BJ (cell line): Measurements from ENCODE around the gene ST3GAL2. TPM values are rescaled to one million over a fixed set of nuclear protein-coding genes. Genes with fewer than 3 reads are reported as not detected.
A peak's percentile ranks its signal among the peaks of the same experiment; 100 is the strongest.

Source experiments
- CTCF ChIA-PET: fragments of 350-600 bp; formaldehyde crosslinking; extraction: SDS; loops from one replicate; lab custom pipeline; 2021; ENCODE audit warnings: antibody characterized with exemption, inconsistent platforms; lab: Yijun Ruan, JAX
- POLR2A ChIA-PET: fragments of 300-600 bp; sonication (Branson Sonifier 250); formaldehyde crosslinking; extraction: SDS; loops from one replicate; lab custom pipeline; 2021; ENCODE audit warnings: antibody characterized with exemption; lab: Charles Lee
- DNase-seq: peaks from one replicate; pipeline ENCODE4 v3.0.0-alpha.2; 2011; ENCODE audit warnings: low read depth
- H3K27me3 ChIP-seq: 2 replicates; pipeline ENCODE4 v1.6.0; 2011; ENCODE audit warnings: low read length; ENCODE audit not compliant: control insufficient read depth, insufficient read depth
- H3K36me3 ChIP-seq: 2 replicates; pipeline ENCODE4 v1.5.1; 2011; ENCODE audit warnings: low read length; ENCODE audit not compliant: control insufficient read depth, insufficient read depth
- H3K4me3 ChIP-seq: 2 replicates; pipeline ENCODE4 v1.5.1; 2011; ENCODE audit warnings: low read depth, mild to moderate bottlenecking, control low read depth, low read length
- CTCF ChIP-seq: IDR thresholded peaks from 2 replicates; pipeline ENCODE4 v1.5.1; 2011; ENCODE audit warnings: low read depth, mild to moderate bottlenecking, control low read depth, inconsistent platforms, low read length, moderate library complexity; ENCODE audit not compliant: insufficient read depth
- polyA plus RNA-seq: library from polyadenylated mRNA; depleted of rRNA; stranded (reverse); fragments of >200 nt; gene quantifications from 2 replicates; pipeline ENCODE4 v1.2.3, GENCODE V29; 2011

The ST3GAL2 gene
- polyA plus RNA-seq, 1 experiment, result 24.7 TPM

- TF ChIP-seq CTCF, result no peak
- H3K27me3 ChIP-seq, result no peaks in the 10 kb centered on the region
- CTCF ChIA-PET, result interaction anchor here (1.0 kb wide), 1 partner anchor 94 kb away, joined by 3 read pairs; no protein-coding TSS in a partner anchor
- DNase-seq, result peak; percentile 34
- peaks cover 24% of the 10 kb centered on the region for H3K36me3 ChIP-seq
- POLR2A ChIA-PET, result no interaction called here
- no peak overlapping the region for H3K4me3 ChIP-seq
These were observed 37.5 kb upstream of the ST3GAL2 start for GRCh38 chr16:70476272-70477020.

DNA sequence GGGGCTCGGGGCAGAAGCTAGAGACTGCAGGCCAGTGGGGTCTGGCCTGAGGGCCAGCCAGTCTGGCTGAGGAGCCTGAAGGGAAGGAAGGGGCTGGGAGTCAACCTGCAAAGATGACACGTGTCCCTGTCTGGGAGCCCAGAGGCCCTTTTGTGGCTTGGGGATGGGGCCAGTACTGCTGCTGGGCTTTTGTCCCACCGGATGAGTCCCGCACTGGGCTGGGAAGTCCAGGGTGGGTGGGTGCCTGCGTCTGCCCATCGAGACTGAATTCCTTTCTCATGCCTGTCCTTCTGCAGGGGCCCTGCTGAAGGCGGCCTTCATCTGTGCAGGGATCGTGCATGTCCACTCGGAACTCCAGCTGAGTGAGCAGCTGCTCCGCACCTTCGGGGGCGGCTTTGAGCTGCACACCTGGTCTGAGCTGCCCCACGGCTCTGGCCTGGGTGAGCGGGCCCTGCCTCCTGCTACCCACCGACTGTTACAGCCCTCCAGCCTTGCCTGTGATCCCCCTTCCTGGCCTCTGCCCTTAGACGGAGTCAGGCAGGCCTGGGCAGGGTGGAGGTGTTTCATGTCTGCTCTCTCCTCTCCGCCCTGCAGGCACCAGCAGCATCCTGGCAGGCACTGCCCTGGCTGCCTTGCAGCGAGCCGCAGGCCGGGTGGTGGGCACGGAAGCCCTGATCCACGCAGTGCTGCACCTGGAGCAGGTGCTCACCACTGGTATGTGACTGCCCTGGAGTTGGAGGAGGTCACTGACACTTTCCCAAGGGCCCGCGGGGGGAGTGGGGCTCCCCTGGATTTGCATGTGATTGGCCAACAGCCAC lies 36.4 kb upstream of the ST3GAL2 start:
- CTCF ChIA-PET, result interaction anchor here (0.6 kb wide), 1 partner anchor 8 kb away, joined by 3 read pairs; no protein-coding TSS in a partner anchor
- Histone ChIP-seq H3K4me3 (no peak overlapping the region), H3K36me3 (peaks cover 17% of the 10 kb centered on the region), H3K27me3 (no peaks in the 10 kb centered on the region)
- no peak for DNase-seq
- POLR2A ChIA-PET, result no interaction called here
- no peak for TF ChIP-seq CTCF

DNA sequence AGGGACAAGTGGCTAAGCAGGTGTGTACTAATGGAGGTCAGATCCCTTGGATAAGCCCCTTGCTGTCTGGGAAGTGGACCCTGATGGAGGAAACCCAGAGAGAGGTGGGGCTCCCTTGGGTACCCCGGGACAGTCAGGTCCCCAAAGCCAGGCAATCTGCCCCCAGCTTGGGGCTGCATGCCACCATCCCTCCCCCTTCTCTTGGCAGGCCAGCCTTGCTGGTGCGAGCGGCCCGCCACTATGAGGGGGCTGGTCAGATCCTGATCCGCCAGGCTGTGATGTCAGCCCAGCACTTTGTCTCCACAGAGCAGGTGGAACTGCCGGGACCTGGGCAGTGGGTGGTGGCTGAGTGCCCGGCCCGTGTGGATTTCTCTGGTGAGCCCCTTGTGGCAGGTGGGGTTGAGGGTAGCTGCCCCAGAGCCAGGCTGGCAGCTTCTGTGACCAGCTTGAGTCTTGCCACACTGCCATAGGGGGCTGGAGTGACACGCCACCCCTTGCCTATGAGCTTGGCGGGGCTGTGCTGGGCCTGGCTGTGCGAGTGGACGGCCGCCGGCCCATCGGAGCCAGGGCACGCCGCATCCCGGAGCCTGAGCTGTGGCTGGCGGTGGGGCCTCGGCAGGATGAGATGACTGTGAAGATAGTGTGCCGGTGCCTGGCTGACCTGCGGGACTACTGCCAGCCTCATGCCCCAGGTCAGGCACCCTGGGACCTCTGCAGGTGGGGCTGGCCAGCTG lies 35.6 kb upstream of the ST3GAL2 start:
- DNase-seq, result no peak
- peaks cover 10% of the 10 kb centered on the region for H3K36me3 ChIP-seq
- no peak overlapping the region for H3K4me3 ChIP-seq
- ChIA-PET CTCF (interaction anchor here (0.6 kb wide), 1 partner anchor 9 kb away, joined by 3 read pairs; no protein-coding TSS in a partner anchor), POLR2A (no interaction called here)
- no peak for TF ChIP-seq CTCF
- no peaks in the 10 kb centered on the region for H3K27me3 ChIP-seq

DNA sequence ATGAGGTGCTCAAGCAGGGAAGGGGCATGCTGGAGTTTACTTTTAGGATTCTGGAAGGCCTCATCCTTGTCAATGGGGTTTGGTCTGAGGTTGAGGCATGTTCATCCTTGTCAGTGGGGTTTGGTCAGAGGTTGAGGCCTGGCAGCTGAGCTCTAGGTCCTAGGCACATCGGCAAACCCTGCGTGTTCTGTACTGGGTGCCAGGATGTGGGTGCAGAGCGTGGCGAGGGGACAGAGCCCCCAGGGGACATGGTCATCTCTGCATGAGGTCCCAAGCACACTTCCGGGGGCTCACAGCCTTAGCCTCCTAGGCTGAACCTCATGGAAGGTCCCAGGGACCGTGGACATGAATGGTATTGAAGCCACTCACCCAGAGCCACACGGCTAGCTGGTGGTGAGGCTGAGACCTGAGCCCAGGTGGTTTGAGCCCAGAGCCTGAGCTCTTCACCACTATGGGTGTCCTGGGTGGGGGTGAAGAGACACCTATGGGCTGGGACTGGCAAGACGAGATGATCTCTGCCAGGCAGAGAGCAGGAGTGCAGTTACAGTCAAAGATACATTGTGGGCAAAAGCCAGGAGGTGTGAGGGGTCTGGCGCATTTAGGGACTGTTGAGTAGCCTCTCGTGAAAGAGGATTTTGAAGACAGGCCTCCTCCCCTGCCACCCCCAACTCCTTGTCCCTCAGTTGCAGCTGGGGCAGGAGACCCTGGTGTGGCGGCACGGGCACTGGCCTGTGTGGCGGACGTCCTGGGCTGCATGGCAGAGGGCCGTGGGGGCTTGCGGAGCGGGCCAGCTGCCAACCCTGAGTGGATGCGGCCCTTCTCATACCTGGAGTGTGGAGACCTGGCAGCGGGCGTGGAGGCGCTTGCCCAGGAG lies 34.8 kb upstream of the ST3GAL2 start:
- H3K4me3 ChIP-seq, result no peak overlapping the region
- peaks cover 9% of the 10 kb centered on the region for H3K36me3 ChIP-seq
- DNase-seq, result no peak
- TF ChIP-seq CTCF, result no peak
- ChIA-PET POLR2A (no interaction called here), CTCF (interaction anchor here (1.4 kb wide), 1 partner anchor 17 kb away, joined by 3 read pairs; no protein-coding TSS in a partner anchor)
- no peaks in the 10 kb centered on the region for H3K27me3 ChIP-seq
